ENCODE data around the gene DUSP18. TPM values are rescaled to one million over a fixed set of nuclear protein-coding genes. Genes with fewer than 3 reads are reported as not detected.
A peak's percentile ranks its signal among the peaks of the same experiment; 100 is the strongest.

The DUSP18 gene
- total RNA-seq, 1 donor from 2014 or later = 8.6 TPM

- no peak for FAIRE-seq
- TF ChIP-seq CTCF (IDR thresholded peaks at IDR 0.05; ENCODE audit: insufficient read depth, low read depth, low read length) = no peak
- TF ChIP-seq EZH2 (IDR thresholded peaks at IDR 0.05; ENCODE audit: insufficient read depth, low read length) = no peak
Observed at GRCh38 chr22:30665786-30666185, 1.9 kb downstream of the DUSP18 start.

GRCh38 chr22:30665266-30665665, 2.4 kb downstream of the DUSP18 start:
- Histone ChIP-seq H3K4me2 (ENCODE audit: low read length) (no peak overlapping the region), H3K27ac (ENCODE audit: low read depth, low read length) (no peak overlapping the region), H3K9ac (ENCODE audit: low read length) (no peak overlapping the region), H4K20me1 (ENCODE audit: insufficient read depth, low read length) (peaks cover 13% of the 10 kb centered on the region), H3K4me1 (ENCODE audit: insufficient read depth, low read length) (peaks cover 6% of the 10 kb centered on the region), H3K36me3 (ENCODE audit: insufficient read depth, low read length) (peaks cover 4% of the 10 kb centered on the region), H3K9me3 (ENCODE audit: insufficient read depth, low read depth, low read length) (no peaks in the 10 kb centered on the region), H3K27me3 (ENCODE audit: insufficient read depth, low read length) (no peaks in the 10 kb centered on the region), H2AFZ (ENCODE audit: low read depth, low read length) (no peak overlapping the region), H3K79me2 (ENCODE audit: insufficient read depth, low read length) (peaks cover 5% of the 10 kb centered on the region), H3K4me3 (ENCODE audit: insufficient read depth, low read depth, low read length) (no peak overlapping the region)
- DNase-seq (ENCODE audit: low read depth) = no peak
- peaks cover 16% of the 10 kb centered on the region for H3K36me3 Mint-ChIP-seq (ENCODE audit: low read depth, unreplicated experiment)
- no peak overlapping the region for H3K4me3 Mint-ChIP-seq (ENCODE audit: unreplicated experiment)
- TF ChIP-seq EZH2 (IDR thresholded peaks at IDR 0.05; ENCODE audit: insufficient read depth, low read length) (no peak), CTCF (IDR thresholded peaks at IDR 0.05; ENCODE audit: insufficient read depth, low read depth, low read length) (no peak)
- H3K9me3 Mint-ChIP-seq (ENCODE audit: unreplicated experiment) = no peaks in the 10 kb centered on the region
- H3K27me3 Mint-ChIP-seq (ENCODE audit: low read depth, unreplicated experiment) = peaks cover 12% of the 10 kb centered on the region
- no peak overlapping the region for H3K27ac Mint-ChIP-seq (ENCODE audit: unreplicated experiment)
- no peak for FAIRE-seq
- peaks cover 1% of the 10 kb centered on the region for H3K4me1 Mint-ChIP-seq (ENCODE audit: low read depth, unreplicated experiment)

More at GRCh38 chr22:30665786-30666185, 1.9 kb downstream of the DUSP18 start:
- Histone ChIP-seq H4K20me1 (ENCODE audit: insufficient read depth, low read length) (peaks cover 13% of the 10 kb centered on the region), H3K4me2 (ENCODE audit: low read length) (peak overlapping the region; percentile 17), H3K9me3 (ENCODE audit: insufficient read depth, low read depth, low read length) (no peaks in the 10 kb centered on the region), H3K4me1 (ENCODE audit: insufficient read depth, low read length) (peaks cover 6% of the 10 kb centered on the region), H3K27me3 (ENCODE audit: insufficient read depth, low read length) (no peaks in the 10 kb centered on the region), H3K36me3 (ENCODE audit: insufficient read depth, low read length) (peaks cover 4% of the 10 kb centered on the region), H2AFZ (ENCODE audit: low read depth, low read length) (no peak overlapping the region), H3K27ac (ENCODE audit: low read depth, low read length) (no peak overlapping the region), H3K79me2 (ENCODE audit: insufficient read depth, low read length) (peaks cover 5% of the 10 kb centered on the region), H3K4me3 (ENCODE audit: insufficient read depth, low read depth, low read length) (no peak overlapping the region), H3K9ac (ENCODE audit: low read length) (no peak overlapping the region)
- no peaks in the 10 kb centered on the region for H3K9me3 Mint-ChIP-seq (ENCODE audit: unreplicated experiment)
- no peak for DNase-seq (ENCODE audit: low read depth)
- peaks cover 16% of the 10 kb centered on the region for H3K36me3 Mint-ChIP-seq (ENCODE audit: low read depth, unreplicated experiment)
- H3K4me1 Mint-ChIP-seq (ENCODE audit: low read depth, unreplicated experiment) = peaks cover 1% of the 10 kb centered on the region
- no peak overlapping the region for H3K4me3 Mint-ChIP-seq (ENCODE audit: unreplicated experiment)
- H3K27ac Mint-ChIP-seq (ENCODE audit: unreplicated experiment) = no peak overlapping the region
- peaks cover 12% of the 10 kb centered on the region for H3K27me3 Mint-ChIP-seq (ENCODE audit: low read depth, unreplicated experiment)

GRCh38 chr22:30664798-30665197, 2.9 kb downstream of the DUSP18 start:
- Histone ChIP-seq H3K27me3 (ENCODE audit: insufficient read depth, low read length) (no peaks in the 10 kb centered on the region), H3K4me2 (ENCODE audit: low read length) (no peak overlapping the region), H3K27ac (ENCODE audit: low read depth, low read length) (no peak overlapping the region), H3K4me3 (ENCODE audit: insufficient read depth, low read depth, low read length) (no peak overlapping the region), H3K9ac (ENCODE audit: low read length) (no peak overlapping the region), H2AFZ (ENCODE audit: low read depth, low read length) (no peak overlapping the region), H3K9me3 (ENCODE audit: insufficient read depth, low read depth, low read length) (no peaks in the 10 kb centered on the region), H3K36me3 (ENCODE audit: insufficient read depth, low read length) (peaks cover 4% of the 10 kb centered on the region), H3K79me2 (ENCODE audit: insufficient read depth, low read length) (peaks cover 5% of the 10 kb centered on the region), H3K4me1 (ENCODE audit: insufficient read depth, low read length) (peaks cover 6% of the 10 kb centered on the region), H4K20me1 (ENCODE audit: insufficient read depth, low read length) (peaks cover 13% of the 10 kb centered on the region)
- FAIRE-seq (no peak), DNase-seq (ENCODE audit: low read depth) (no peak)
- Mint-ChIP-seq H3K4me3 (ENCODE audit: unreplicated experiment) (no peak overlapping the region), H3K27ac (ENCODE audit: unreplicated experiment) (no peak overlapping the region), H3K4me1 (ENCODE audit: low read depth, unreplicated experiment) (peaks cover 1% of the 10 kb centered on the region), H3K36me3 (ENCODE audit: low read depth, unreplicated experiment) (peaks cover 16% of the 10 kb centered on the region), H3K9me3 (ENCODE audit: unreplicated experiment) (no peaks in the 10 kb centered on the region), H3K27me3 (ENCODE audit: low read depth, unreplicated experiment) (peaks cover 12% of the 10 kb centered on the region)
- no peak for TF ChIP-seq CTCF (IDR thresholded peaks at IDR 0.05; ENCODE audit: insufficient read depth, low read depth, low read length)
- TF ChIP-seq EZH2 (IDR thresholded peaks at IDR 0.05; ENCODE audit: insufficient read depth, low read length) = no peak
